NCI-H1930 (cell line): Measurements from ENCODE around the gene TSG101.
A peak's percentile ranks its signal among the peaks of the same experiment; 100 is the strongest.

Experiments
- DNase-seq, 2 experiments: peaks; one replicate each; lab custom pipeline; 2025; lab: John Stamatoyannopoulos, UW

Gene TSG101, protein sequence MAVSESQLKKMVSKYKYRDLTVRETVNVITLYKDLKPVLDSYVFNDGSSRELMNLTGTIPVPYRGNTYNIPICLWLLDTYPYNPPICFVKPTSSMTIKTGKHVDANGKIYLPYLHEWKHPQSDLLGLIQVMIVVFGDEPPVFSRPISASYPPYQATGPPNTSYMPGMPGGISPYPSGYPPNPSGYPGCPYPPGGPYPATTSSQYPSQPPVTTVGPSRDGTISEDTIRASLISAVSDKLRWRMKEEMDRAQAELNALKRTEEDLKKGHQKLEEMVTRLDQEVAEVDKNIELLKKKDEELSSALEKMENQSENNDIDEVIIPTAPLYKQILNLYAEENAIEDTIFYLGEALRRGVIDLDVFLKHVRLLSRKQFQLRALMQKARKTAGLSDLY

DNA sequence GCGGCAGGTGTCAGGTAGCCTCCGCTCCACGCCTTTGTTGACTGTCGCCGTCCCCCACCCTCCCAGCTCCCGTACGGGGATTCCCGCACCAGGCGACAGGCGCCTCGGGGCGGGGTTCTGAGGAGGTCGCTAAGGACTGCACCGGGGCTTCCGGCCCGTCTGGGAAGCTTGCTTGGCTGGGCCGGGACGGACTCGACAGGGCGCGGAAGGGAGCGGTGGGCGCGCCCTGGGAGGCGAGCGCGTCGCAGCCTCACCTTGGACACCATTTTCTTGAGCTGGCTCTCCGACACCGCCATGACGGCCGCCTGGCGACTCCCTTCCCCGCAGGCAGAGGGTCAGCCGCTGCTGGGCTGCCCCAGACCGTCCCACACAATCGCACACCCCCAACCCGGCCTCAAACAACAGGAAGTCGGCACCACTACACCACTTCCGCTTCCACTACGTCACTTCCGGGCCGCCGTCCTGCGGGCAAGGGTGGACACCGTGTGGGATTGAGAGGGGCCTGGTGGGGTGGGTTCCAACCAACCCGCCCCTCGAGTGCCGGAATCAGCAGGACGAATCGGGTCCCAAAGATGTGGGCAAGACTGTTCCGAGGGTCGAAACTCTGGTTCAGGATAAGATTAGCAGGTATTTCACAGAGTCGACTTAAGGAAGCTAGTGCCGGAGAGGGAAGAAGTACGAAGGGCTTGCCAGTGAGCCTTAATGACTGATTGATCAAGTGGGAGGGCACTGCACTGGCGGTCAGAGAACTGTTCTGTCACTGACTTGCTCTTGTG lies at the start of gene TSG101:
TSG101 (minus strand) TSS at position 422 of the 776 bp plus-strand sequence; CDS start at position 296, 126 bp downstream.
- peak; percentile 80 to 93 for DNase-seq

DNA sequence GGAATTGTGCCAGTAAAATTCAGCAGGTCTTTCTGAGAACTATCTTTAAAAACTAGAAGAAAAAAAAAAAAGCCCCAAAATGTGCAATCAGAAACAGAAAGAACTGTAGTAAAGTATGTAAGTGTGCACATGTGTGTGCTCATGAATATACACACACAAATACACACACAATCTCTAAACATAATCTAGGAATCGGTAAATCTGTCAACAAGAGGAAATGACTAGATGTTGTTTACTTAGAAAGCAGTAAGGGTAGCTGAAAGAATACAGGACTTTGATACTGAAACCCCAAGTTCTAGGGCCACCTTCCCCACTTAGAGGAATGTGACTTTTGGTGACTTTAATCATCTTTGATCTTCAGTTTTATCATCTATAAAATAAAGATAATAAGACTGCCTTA lies 48.6 kb upstream of the TSG101 start:
- no peak for DNase-seq

DNA sequence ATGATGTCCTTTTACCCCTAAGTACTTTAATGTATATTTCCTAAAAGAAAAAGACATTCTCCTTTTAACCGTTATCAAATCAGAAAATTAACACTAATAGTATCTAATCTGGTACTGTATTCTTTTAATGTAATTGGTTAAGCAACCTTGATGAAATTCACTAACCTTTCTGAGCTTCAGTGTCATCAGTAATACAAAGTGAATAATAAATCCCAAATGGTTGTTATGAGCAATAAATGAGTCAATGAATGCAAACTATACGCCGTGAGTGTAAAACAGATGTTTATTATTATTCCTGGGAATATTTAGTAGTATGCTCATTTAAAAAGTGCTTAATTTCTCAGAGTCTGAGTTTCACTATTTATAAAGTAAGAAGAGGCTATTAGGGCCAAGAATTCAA lies 40.3 kb upstream of the TSG101 start:
- no peak for DNase-seq

DNA sequence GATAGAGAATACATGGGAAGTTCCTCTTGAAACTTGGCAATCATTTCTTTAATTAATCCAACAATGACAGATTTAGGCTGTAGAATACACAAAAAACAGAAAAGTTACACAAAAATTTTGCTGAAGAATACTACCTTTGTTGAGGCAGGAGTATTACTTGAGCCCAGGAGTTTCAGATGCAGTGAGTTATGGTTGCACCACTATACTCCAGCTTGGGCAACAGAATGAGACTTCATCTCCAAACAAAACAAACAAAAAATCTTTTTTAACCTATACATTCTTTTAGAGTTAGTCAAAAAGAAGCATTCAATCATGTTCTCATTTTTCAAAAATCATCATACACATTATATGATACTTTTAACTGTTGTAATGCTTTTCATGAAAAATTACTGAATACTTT lies 39.7 kb upstream of the TSG101 start:
- no peak for DNase-seq

DNA sequence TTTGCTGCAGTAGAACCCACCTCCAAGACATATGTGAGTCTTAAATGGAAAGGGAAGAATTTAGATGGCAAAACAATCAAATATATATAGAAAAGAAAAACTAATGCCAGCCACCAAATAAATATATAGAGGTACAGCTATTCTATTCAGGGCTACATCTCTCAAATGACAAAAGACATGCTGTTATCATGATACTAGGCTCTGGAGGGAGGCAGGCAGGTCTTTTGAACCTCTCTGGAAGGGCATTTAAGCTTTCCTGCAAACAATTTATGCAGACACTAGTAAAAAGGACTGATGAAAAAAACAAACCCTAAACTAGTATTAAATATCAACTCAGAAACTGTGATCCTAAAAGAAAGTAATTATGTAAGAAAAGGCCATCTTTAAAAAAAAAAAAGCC lies 37.4 kb upstream of the TSG101 start:
- no peak for DNase-seq

DNA sequence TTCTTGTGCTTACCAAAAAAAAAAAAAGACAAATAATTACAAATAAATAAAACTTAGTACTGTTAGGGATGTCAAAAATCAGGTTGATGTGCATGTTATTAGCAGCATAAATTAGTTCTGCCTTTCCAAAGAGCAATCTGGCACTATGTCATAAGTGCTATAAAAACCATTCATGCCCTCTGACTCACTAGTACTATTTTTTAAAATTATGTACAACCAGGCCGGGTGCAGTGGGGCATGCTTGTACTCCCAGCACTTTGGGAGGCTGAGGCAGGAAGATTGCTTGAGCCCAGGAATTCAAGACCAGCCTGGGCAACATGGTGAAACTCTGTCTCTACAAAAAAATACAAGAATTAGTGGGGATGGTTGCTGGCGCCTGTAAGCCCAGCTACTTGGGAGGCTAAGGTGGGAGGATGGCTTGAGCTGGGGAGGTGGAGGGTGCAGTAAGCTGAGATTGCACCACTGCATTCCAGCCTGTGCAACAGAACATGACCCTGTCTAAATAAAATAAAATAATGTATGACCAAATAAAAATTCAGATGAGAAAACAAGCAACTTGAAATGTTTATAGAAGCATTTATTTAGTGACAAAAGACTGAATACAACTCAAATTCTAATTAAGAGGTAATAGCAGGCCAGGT lies 36.5 kb upstream of the TSG101 start:
- no peak for DNase-seq

DNA sequence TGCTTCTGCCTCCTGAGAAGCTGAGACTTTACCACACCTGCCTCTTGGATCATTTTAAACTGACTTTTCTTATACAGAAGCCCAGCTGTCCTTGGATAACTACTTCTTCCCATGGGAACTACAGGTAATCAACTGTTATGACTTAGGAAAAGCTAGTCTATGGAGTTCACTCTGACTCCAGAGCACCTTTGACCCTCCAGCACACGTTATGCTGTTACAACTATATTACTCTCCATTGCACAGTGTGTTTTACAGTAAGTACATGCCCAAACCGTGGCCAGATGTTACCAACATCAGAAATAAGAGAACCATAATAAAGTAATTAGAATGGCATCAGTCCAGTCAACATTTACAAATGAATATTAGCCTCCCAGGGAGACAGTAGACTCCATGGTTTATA lies 21.3 kb upstream of the TSG101 start:
- no peak for DNase-seq

DNA sequence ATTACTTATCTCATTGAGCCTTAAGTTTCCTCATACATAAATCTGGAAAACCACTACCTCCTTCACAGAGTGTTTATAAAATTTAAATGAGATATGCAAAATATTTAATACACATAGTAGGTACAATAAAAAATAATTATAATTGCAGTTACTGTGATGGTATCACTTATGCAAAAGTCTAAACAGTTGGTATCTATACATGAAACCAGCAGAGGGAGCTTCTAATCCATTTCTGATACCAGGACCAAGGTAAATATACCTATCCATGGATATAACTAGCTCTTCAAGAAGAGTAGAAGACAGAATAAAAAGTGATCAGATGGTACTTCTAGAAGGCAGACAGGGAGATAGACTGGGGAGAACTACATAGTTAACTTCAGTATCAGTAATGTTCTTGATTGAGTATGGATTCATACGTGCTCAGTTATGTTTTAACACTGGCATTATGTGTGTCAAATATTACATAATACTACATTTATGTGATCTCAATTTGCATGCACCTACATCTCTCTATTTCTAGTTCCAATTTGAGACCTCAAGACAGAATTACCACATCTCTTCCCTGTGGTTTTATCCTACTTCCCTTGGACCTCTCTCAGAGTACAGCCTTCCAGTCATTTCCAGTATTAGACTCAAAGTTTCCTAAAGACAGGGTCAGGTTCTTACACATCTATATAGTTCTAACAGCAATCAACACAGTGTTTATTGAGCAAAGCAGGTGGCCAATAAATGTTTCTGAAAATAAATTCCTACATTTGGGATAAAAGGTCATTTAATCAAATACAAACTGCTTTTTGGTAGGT lies 13.7 kb upstream of the TSG101 start:
- DNase-seq: peak in 1 of 2 experiments; percentile 20

DNA sequence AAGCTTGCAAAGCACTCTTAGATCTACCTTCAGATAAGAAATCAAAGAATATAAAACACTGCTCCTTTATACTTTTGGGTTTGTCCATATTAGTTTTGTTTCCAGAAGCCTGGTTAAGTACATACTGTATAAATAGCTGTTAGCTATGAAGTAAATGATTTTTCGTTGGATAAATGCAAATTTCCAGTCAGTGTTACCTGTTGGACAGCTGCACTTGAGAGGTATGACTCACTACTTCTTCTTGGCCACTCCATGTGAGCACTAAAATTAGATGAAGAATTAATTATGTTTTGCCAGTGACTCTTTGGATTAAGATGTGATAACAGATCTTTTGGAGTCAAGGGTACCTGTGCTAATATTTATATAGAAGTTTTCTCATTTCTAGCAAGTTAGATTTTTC lies 9.5 kb upstream of the TSG101 start:
- DNase-seq: no peak

DNA sequence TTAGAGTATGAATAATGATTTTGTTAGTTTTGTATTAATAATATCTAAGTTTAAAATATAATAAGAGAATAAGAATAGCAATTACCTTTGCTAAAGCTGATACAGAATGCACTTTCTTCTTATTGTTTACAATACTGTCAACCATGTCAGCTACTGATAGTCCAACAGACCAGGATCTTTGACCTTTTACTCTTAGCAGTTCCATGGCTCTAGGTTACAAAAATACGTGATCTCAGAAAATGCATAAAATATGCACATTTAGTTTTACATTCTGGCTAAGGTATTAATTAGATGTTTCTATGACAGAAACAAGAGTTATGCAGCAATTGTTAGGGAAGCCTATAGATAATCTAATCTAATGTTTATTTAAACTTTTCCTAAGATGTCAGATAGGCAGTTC lies 7.5 kb upstream of the TSG101 start:
- DNase-seq: no peak

DNA sequence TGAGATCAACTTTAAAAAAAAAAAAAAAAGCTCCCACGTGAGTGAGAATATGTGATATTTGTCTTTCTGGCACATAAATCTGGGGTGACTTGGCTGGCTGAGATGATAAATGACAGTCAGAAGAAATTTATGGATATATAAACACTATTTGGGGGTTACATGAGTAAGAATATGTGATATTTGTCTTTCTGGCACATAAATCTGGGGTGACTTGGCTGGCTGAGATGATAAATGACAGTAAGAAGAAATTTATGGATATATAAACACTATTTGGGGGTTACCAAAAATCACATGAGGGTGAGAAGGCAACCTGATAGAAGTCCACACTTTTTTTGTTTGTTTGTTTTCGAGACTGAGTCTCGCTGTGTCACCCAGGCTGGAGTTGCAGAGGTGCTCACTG lies 6.6 kb upstream of the TSG101 start:
- no peak for DNase-seq

DNA sequence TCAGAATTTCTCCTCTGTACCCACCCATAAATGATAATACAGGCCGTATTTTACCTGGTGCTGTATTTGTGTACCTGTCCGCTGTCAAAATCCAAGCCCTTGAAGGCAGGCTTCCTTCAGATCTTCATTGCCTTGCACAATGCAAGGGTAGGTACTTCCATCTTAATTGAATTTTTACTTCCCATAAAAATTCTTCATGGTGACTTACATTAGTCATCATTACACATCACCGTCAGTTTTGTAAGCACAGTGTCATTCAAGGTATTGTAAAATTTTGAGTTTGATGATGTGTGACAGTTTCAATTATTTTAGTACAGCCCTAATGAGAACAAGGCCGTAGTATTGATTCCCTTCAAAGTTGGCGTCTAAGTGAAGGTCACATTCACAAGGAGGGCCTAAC lies 770 bp upstream of the TSG101 start:
- no peak for DNase-seq

DNA sequence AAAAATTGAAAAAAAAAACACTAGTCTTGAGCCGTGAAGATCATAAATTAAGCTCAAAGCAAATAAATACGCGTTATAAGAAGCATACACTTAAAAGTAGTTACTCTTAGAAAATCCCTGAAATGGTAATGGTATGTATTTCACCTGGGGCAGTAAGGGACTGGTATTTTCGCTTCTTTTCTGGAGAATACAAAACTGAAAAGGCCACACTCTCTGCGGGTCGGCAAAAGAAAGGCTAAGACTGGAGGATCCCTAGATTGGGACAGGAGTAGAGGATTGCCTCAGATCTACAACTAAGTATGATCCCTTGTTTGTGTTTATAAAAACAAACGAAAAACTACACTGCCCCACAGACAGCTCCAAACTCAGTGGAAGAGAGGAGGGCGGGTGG lies 617 bp downstream of the TSG101 start:
- DNase-seq: no peak

DNA sequence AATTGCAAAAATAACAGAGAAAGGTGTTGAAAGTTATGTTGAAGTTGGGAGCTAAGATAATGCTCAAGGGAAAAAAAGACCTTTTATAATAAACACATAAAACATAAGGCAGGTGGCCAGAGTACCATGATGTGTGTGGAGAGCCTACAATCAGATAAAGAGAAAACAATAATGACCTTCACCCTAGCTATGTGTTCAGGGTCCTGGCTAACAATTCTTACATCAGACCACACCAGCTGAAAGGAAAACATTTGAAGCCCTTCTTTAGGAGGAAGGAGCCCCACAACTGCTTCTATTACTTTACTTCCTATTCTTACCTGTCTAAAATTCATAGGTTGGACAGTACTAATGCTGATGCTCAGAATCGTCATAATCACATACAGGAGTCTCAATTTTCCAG lies 2.5 kb downstream of the TSG101 start:
- DNase-seq: no peak

DNA sequence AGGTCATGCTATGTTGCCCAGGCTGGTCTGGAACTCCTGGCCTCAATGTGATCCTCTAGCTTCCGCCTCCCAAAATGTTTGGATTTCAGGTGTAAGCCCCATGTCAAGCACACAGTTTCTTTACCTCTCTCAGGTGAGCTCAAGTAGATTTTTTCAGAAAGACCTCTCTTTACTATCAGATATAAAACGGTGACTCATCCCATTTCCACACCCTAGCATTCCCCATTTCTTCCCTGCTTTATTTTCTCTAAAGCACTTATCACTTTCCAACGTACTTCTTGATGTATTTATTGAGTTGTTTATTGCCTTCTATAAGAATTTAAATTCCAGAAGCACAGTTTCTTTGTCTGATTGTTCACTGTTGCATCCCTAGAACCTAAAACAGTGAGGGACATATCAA lies 3.7 kb downstream of the TSG101 start:
- no peak for DNase-seq

DNA sequence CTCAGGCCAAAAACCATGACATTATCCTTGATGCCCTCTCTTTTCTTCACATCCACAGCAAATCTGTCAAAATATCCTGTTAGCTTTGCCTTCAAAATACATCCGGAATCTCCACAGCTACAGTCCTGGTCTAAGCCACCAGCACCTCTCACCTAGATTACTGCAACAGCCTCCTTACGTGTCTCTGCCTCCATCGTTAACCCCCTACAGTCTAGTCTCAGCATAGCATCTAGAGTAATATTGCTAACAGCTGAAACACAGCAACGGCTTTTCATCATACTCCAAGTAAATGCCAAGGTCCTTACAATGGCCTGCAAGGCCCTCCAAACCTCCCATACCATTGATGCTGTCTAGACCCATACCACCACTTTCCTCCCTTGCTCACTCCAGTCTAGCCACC lies 4.4 kb downstream of the TSG101 start:
- no peak for DNase-seq

DNA sequence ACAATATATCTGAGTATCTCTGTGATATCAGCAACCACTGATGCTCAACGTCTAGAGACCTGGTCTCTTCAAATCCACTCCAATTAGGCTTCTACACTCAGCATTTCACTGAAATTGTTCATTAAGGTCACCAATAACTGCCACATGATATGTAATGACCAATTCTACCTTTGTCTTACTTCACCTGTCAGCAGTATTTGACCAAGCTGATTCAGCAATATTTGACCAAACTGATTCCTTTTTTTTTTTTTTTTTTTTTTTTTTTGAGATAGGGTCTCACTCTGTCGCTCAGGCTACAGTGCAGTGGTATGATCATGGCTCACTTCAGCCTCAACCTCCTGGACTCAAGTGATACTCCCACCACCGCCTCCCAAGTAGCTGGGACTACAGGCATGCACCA lies 5.6 kb downstream of the TSG101 start:
- no peak for DNase-seq

DNA sequence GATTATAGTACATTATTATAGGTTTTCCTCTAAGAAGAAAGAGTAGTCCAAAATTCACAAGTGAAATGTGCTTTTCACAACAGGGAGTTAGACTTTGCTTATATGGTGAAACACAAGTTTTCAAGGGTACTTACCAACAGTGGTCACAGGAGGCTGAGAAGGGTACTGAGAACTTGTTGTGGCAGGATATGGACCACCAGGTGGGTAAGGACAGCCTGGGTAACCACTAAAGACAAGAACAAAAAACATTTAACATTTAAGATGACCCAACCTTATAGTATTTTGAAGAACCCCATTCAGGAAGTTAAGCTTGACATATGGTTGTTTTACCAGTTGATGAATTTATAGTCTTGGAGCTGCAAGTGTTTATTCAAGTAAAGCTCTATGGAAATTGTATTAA lies 24.4 kb downstream of the TSG101 start:
- DNase-seq: no peak

DNA sequence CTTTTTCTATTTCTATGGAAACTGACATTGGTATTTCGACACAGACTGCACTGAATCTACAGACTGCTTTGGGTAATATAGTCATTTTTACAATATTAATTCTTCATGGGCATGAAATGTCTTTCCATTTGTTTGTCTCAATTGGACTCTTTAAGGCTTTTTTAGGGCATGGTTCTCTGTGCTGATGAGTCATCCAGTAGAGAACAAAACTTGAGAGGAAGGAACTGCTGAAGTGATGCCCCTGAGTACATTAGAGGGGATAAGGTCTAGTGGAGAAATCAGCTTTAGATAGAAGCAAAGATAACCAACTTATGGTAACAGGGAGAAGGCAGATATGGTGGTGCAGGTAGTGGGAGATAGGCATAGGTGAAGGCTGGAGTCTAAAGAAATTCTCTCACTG lies 25.1 kb downstream of the TSG101 start:
- DNase-seq: no peak

DNA sequence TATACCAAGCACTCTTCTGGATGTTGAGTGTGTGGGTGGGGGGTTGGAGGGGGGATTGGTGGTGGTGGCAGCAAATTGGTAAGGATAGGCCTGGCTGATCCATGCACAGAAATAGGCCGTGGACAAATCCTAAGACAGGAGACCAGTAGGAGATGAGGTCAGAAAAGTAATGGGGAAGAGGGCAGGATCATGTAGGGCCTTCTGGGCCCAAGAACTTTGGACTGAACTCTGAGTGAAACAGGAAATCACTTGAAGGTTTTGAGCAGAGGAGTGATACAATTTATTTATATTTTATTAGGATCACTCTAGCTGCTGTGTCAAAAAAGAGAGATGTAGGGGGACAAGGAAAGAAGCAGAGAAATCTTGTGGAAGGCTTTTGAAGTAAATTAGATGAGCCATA lies 28.7 kb downstream of the TSG101 start:
- no peak for DNase-seq

DNA sequence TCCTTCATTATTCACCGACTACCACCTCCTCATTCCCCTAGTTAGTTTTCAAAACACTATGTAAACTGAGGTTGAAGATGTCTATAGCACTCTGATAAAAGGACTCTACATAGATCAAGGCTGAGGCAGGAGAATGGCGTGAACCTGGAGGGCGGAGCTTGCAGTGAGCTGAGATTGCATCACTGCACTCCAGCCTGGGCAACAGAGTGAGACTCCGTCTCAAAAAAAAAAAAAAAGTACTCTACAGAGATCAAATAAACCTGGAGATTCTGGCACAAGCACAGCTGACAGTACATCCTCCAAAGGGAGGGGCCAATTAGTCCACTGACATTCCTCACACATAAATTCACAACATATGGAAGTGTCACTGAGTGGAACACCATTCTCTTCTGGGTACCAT lies 31.0 kb downstream of the TSG101 start:
- no peak for DNase-seq

DNA sequence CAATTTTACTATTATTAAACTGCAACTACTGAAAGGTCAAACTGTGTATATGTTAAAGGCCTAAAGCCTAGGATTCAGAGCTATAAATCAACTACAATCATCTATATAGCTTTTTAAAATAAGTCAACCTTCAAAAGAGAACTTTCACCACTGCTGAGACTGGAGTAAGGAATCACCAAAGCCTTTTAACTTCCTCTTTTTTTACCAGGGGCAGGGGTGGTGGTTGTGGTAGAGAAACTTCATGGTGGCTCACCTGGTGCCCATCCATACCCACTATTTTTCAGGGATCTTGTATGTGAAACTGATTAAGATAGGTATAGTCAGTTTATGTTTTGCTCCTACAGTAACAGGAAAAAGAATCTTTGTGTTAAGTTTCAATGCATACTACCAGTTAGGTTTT lies 31.5 kb downstream of the TSG101 start:
- DNase-seq: no peak
